H1 (cell line): ENCODE results near the gene TMEM165. TPM values are rescaled to one million over a fixed set of nuclear protein-coding genes. Genes with fewer than 3 reads are reported as not detected.

Experiments used
- CTCF ChIA-PET: fragments of 300-600 bp; sonication (Branson Sonifier 250); formaldehyde crosslinking; loops from one replicate; lab custom pipeline; 2021; ENCODE audit not compliant: partially characterized antibody; lab: Charles Lee
- POLR2A ChIA-PET: fragments of 300-600 bp; sonication (Branson Sonifier 250); formaldehyde crosslinking; loops from one replicate; lab custom pipeline; 2021; ENCODE audit warnings: inconsistent platforms; ENCODE audit not compliant: partially characterized antibody; lab: Charles Lee
- DNase-seq, 2 experiments: peaks; one replicate each; pipeline versions ENCODE4 v3.0.0 to v3.0.0-alpha.2; 2010 to 2022; ENCODE audit warnings: low spot score in 2 of 2, low read depth in 1 of 2, mixed read lengths in 1 of 2
- FAIRE-seq: peaks from 2 replicates; lab custom pipeline; 2011; peaks lifted over from hg19 to GRCh38; lab: Jason Lieb, UNC
- H2AFZ ChIP-seq: 2 replicates; pipeline ENCODE4 v1.8.1; 2012; ENCODE audit warnings: low read length, inconsistent platforms
- H2AK5ac ChIP-seq: 2 replicates; pipeline ENCODE4 v1.6.1; 2013; ENCODE audit warnings: low read depth, low read length
- H2BK120ac ChIP-seq: replicated peaks from 2 replicates; pipeline ENCODE3; 2013; ENCODE audit warnings: low read depth, low read length, inconsistent platforms
- H2BK12ac ChIP-seq: 2 replicates; pipeline ENCODE4 v1.6.1; 2013; ENCODE audit warnings: low read depth, low read length
- H2BK15ac ChIP-seq: 2 replicates; pipeline ENCODE4 v1.6.1; 2013; ENCODE audit warnings: low read length
- H2BK20ac ChIP-seq: 2 replicates; pipeline ENCODE4 v1.6.1; 2013; ENCODE audit warnings: low read length
- H2BK5ac ChIP-seq: 2 replicates; pipeline ENCODE4 v1.6.1; 2013; ENCODE audit warnings: low read depth, low read length
- H3K14ac ChIP-seq: 2 replicates; pipeline ENCODE4 v1.6.1; 2013; ENCODE audit warnings: inconsistent platforms; ENCODE audit not compliant: insufficient read length
- H3K18ac ChIP-seq: 2 replicates; pipeline ENCODE4 v1.6.1; 2013; ENCODE audit warnings: low read length; ENCODE audit errors: extremely low read depth
- H3K23ac ChIP-seq: 2 replicates; pipeline ENCODE4 v1.6.1; 2013; ENCODE audit warnings: inconsistent platforms; ENCODE audit not compliant: insufficient read length
- H3K23me2 ChIP-seq: 2 replicates; pipeline ENCODE4 v1.6.1; 2013; ENCODE audit warnings: low read depth, low read length
- H3K27ac ChIP-seq: 2 replicates; pipeline ENCODE4 v1.6.1; 2011; ENCODE audit warnings: low read depth, low read length, inconsistent platforms
- H3K27me3 ChIP-seq, 4 experiments: replicated peaks in 1 of 4; 1 replicate in 1 of 4; 2 replicates in 3 of 4; pipeline versions ENCODE4 v1.6.1 to v1.8.1; 2011 to 2013; ENCODE audit warnings: low read length in 3 of 4, mild to moderate bottlenecking in 3 of 4, inconsistent platforms in 2 of 4, mixed read lengths in 2 of 4, moderate library complexity in 1 of 4; ENCODE audit not compliant: control insufficient read depth in 3 of 4, insufficient read depth in 3 of 4; ENCODE audit errors: extremely low read depth in 1 of 4
- H3K36me3 ChIP-seq, 4 experiments: 2 replicates each; pipeline versions ENCODE4 v1.6.1 to v1.8.1; 2011 to 2013; ENCODE audit warnings: mild to moderate bottlenecking in 4 of 4, low read length in 3 of 4, moderate library complexity in 2 of 4, control low read depth in 1 of 4, inconsistent platforms in 1 of 4; ENCODE audit not compliant: insufficient read depth in 4 of 4, control insufficient read depth in 2 of 4
- H3K4ac ChIP-seq: replicated peaks from 2 replicates; pipeline ENCODE3; 2013; ENCODE audit warnings: low read length, low read depth, mixed read lengths, inconsistent platforms; ENCODE audit not compliant: insufficient read length
- H3K4me1 ChIP-seq, 4 experiments: replicated peaks in 1 of 4; 1 replicate in 1 of 4; 2 replicates in 3 of 4; pipeline versions ENCODE4 v1.6.1 to v1.8.1; 2011 to 2013; ENCODE audit warnings: low read length in 3 of 4, inconsistent platforms in 2 of 4, mixed read lengths in 1 of 4; ENCODE audit not compliant: insufficient read depth in 4 of 4, control insufficient read depth in 3 of 4
- H3K4me2 ChIP-seq, 2 experiments: 2 replicates each; pipeline versions ENCODE4 v1.6.1 to v1.8.1; 2011 to 2013; ENCODE audit warnings: low read depth in 2 of 2, low read length in 2 of 2, control low read depth in 1 of 2, inconsistent platforms in 1 of 2, mild to moderate bottlenecking in 1 of 2; ENCODE audit not compliant: insufficient read depth in 1 of 2
- H3K4me3 ChIP-seq, 4 experiments: fragments of 200-600, 300-600 bp in 1 of 4; sonication (generic), shearing (Covaris generic), sonication (Bioruptor Twin) in 1 of 4; 2 replicates each; pipeline versions ENCODE4 v1.5.1 to v1.8.1; 2011 to 2016; ENCODE audit warnings: low read length in 4 of 4, low read depth in 3 of 4, control low read depth in 2 of 4, inconsistent platforms in 2 of 4, mild to moderate bottlenecking in 2 of 4, mixed read lengths in 1 of 4, moderate library complexity in 1 of 4; ENCODE audit not compliant: insufficient read depth in 2 of 4; ENCODE audit errors: extremely low read depth in 1 of 4
- H3K56ac ChIP-seq: replicated peaks from 2 replicates; pipeline ENCODE3; 2013; ENCODE audit warnings: low read depth, mild to moderate bottlenecking, mixed read lengths, low read length, inconsistent platforms; ENCODE audit not compliant: insufficient read length
- H3K79me1 ChIP-seq: 2 replicates; pipeline ENCODE4 v1.6.1; 2013; ENCODE audit warnings: low read depth, low read length, control low read depth
- H3K79me2 ChIP-seq, 2 experiments: 2 replicates each; pipeline versions ENCODE4 v1.6.1 to v1.8.1; 2012 to 2013; ENCODE audit warnings: low read length in 2 of 2, mild to moderate bottlenecking in 2 of 2, inconsistent platforms in 1 of 2; ENCODE audit not compliant: insufficient read depth in 2 of 2, control insufficient read depth in 1 of 2
- H3K9ac ChIP-seq, 4 experiments: replicated peaks in 1 of 4; 1 replicate in 1 of 4; 2 replicates in 3 of 4; pipeline versions ENCODE4 v1.6.1 to v1.8.1; 2011 to 2013; ENCODE audit warnings: low read depth in 3 of 4, low read length in 3 of 4, control low read depth in 2 of 4, mild to moderate bottlenecking in 2 of 4, moderate library complexity in 2 of 4, inconsistent platforms in 1 of 4; ENCODE audit errors: extremely low read depth in 1 of 4
- H3K9me3 ChIP-seq, 2 experiments: 2 replicates each; pipeline versions ENCODE4 v1.6.1 to v1.8.1; 2012 to 2013; ENCODE audit warnings: mild to moderate bottlenecking in 2 of 2, moderate library complexity in 2 of 2, control low read depth in 1 of 2, inconsistent platforms in 1 of 2, low read depth in 1 of 2, low read length in 1 of 2, mixed read lengths in 1 of 2; ENCODE audit not compliant: insufficient read depth in 2 of 2
- H4K20me1 ChIP-seq, 2 experiments: replicated peaks in 1 of 2; 2 replicates each; pipeline versions ENCODE3 to v1.8.1; 2011 to 2013; ENCODE audit warnings: inconsistent platforms in 2 of 2, low read length in 2 of 2, mild to moderate bottlenecking in 1 of 2; ENCODE audit not compliant: insufficient read depth in 2 of 2, control insufficient read depth in 1 of 2
- H4K5ac ChIP-seq: 2 replicates; pipeline ENCODE4 v1.6.1; 2013; ENCODE audit warnings: low read length, low read depth, mixed read lengths, inconsistent platforms; ENCODE audit not compliant: insufficient read length
- H4K8ac ChIP-seq: 2 replicates; pipeline ENCODE4 v1.8.0; 2013; ENCODE audit warnings: mild to moderate bottlenecking, moderate library complexity, low read length, inconsistent platforms; ENCODE audit not compliant: insufficient read depth; ENCODE audit errors: extremely low read depth
- H4K91ac ChIP-seq: replicated peaks from 2 replicates; pipeline ENCODE3; 2013; ENCODE audit warnings: low read length, mixed read lengths, inconsistent platforms; ENCODE audit not compliant: insufficient read length
- E2F6 ChIP-seq: IDR thresholded peaks from 2 replicates; pipeline ENCODE4 v1.6.1; 2012; ENCODE audit warnings: inconsistent platforms
- EZH2 ChIP-seq: fragments of 200-600 bp; sonication (generic); IDR thresholded peaks from 2 replicates; pipeline ENCODE4 v1.7.1; 2012; ENCODE audit warnings: low read depth, mild to moderate bottlenecking, moderate library complexity, low read length, inconsistent platforms; ENCODE audit not compliant: severe bottlenecking
- FOSL1 ChIP-seq: IDR thresholded peaks from 2 replicates; pipeline ENCODE4 v1.6.1; 2011; ENCODE audit warnings: mild to moderate bottlenecking, low read depth, low read length, moderate library complexity; ENCODE audit not compliant: insufficient read depth
- GTF2F1 ChIP-seq: IDR thresholded peaks from 2 replicates; pipeline ENCODE4 v1.6.1; 2012; ENCODE audit warnings: low read depth, low read length, improper control_type of control experiment, borderline replicate concordance
- HDAC2 ChIP-seq, 2 experiments: fragments of 300-600 bp in 1 of 2; sonication (generic) in 1 of 2; IDR thresholded peaks; 2 replicates each; pipeline ENCODE4 v1.6.1; 2011 to 2012; ENCODE audit warnings: low read depth in 2 of 2, low read length in 2 of 2, mild to moderate bottlenecking in 2 of 2, moderate library complexity in 2 of 2, borderline replicate concordance in 1 of 2, inconsistent platforms in 1 of 2
- SP1 ChIP-seq: IDR thresholded peaks from 2 replicates; pipeline ENCODE4 v1.6.1; 2011; ENCODE audit warnings: low read depth, low read length
- YY1 ChIP-seq: IDR thresholded peaks from 2 replicates; pipeline ENCODE4 v1.6.1; 2011; ENCODE audit warnings: low read depth, mild to moderate bottlenecking, low read length
- WGBS, 2 experiments: shearing (Covaris generic) in 1 of 2; methylation state at CpG; one replicate each; pipeline versions ENCODE4 v1.1.6 to v1.1.7; 2013 to 2015; ENCODE audit warnings: low lambda C conversion rate in 2 of 2, mixed read lengths in 2 of 2, inconsistent platforms in 1 of 2, low coverage in 1 of 2, missing lambda C conversion rate in 1 of 2; ENCODE audit not compliant: insufficient replicate concordance in 2 of 2, insufficient coverage in 1 of 2, insufficient read length in 1 of 2; ENCODE audit errors: extremely low coverage in 1 of 2, missing lambda C conversion rate in 1 of 2; 5-methylcytosine and 5-hydroxymethylcytosine counted together
- polyA plus RNA-seq, 7 experiments: library from polyadenylated mRNA; depleted of rRNA in 3 of 7; stranded (reverse) in 5 of 7; unstranded in 2 of 7; fragments of >200 nt in 5 of 7; fragments of 200-250 nt in 2 of 7; gene quantifications; 1 replicate in 5 of 7; 2 replicates in 1 of 7; 4 replicates in 1 of 7; pipeline versions ENCODE4 v1.2.1 to v1.2.3, GENCODE V29; 2011 to 2013; ENCODE audit warnings: missing spikeins in 2 of 7, mixed read lengths in 2 of 7
- total RNA-seq: library from RNA; stranded (reverse); fragmentation: NEBNext Ultra II Directional; extraction: Animal tissue kit (Norgen Biotek cat#: 25700); gene quantifications from 2 replicates; pipeline ENCODE4 v1.2.1, GENCODE V29; 2021

TMEM165 gene
- total and polyA plus RNA-seq, 2 of the 8 experiments (the other 6 are each of a cell fraction or from before 2014, with no cell fraction given), result 85.5 to 125 TPM

DNA sequence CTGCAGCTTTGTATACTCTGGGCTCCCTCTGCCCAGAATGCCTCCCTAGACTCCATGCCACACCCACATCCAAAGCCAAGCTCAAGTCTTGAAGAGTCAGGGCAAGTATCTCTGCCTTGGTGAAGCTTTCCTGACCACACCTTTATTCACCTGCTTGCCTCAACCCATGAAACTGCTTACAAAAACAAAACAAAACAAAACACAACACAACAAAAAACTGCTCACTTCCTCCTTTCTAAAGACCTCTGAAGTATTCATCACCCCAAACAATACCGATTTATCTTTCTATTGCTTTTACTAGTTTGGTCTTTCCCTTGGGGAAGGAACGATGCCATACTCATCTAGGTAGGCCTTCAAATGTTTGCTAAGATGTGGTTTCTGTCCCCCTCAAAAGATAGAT is 45.0 kb downstream of the TMEM165 start:
- FAIRE-seq (no peak), DNase-seq (no peak)
- H4K8ac ChIP-seq, result no peak overlapping the region
- H4K91ac ChIP-seq, result no peak overlapping the region
- H3K23me2 ChIP-seq, result no peaks in the 10 kb centered on the region
- no peak overlapping the region for H4K5ac ChIP-seq
- H2BK20ac ChIP-seq, result no peak overlapping the region
- POLR2A ChIA-PET, result no interaction called here
- no peak overlapping the region for H2BK120ac ChIP-seq
- H2BK12ac ChIP-seq, result no peak overlapping the region
- H3K79me1 ChIP-seq, result no peaks in the 10 kb centered on the region
- H3K27ac ChIP-seq, result no peak overlapping the region
- H3K9me3 ChIP-seq, result no peaks in the 10 kb centered on the region
- no peaks in the 10 kb centered on the region for H3K79me2 ChIP-seq
- no peak overlapping the region for H2BK5ac ChIP-seq
- no peaks in the 10 kb centered on the region for H4K20me1 ChIP-seq
- no peak overlapping the region for H3K4ac ChIP-seq
- no peak overlapping the region for H2AFZ ChIP-seq
- no peak for TF ChIP-seq SP1
- TF ChIP-seq GTF2F1, result no peak
- no peak for TF ChIP-seq EZH2
- TF ChIP-seq FOSL1, result no peak
- TF ChIP-seq E2F6, result no peak
- TF ChIP-seq YY1, result no peak
- no peak for TF ChIP-seq HDAC2 (IDR thresholded peaks at IDR 0.05; ENCODE audit: borderline replicate concordance in 1 of 2, low read depth in 2 of 2, low read length in 2 of 2)
- H3K36me3 ChIP-seq, result peaks cover 3 to 28% (median 17%) of the 10 kb centered on the region in 4 experiments; a peak in 7 of 8 replicates
- H3K18ac ChIP-seq, result no peak overlapping the region
- H3K27me3 ChIP-seq, result no peaks in the 10 kb centered on the region
- no peak overlapping the region for H3K9ac ChIP-seq
- no peak overlapping the region for H2BK15ac ChIP-seq
- no peaks in the 10 kb centered on the region for H3K4me1 ChIP-seq
- H2AK5ac ChIP-seq, result no peak overlapping the region
- 90 to 100% methylated on average over 1 to 2 of the region's 2 CpGs for WGBS, 2 experiments
- no peak overlapping the region for H3K56ac ChIP-seq
- H3K4me2 ChIP-seq, result no peak overlapping the region
- no peak overlapping the region for H3K4me3 ChIP-seq
- CTCF ChIA-PET, result no interaction called here
- H3K14ac ChIP-seq, result no peak overlapping the region
- H3K23ac ChIP-seq, result no peak overlapping the region
